Type B pancreatic cell (in vitro differentiated cells): ENCODE results near the gene TTLL12. TPM values are rescaled to one million over a fixed set of nuclear protein-coding genes. Genes with fewer than 3 reads are reported as not detected.

Experiments
- DNase-seq: peaks from one replicate; pipeline ENCODE4 v3.0.0; 2021; ENCODE audit warnings: mixed read lengths; ENCODE audit not compliant: unreplicated experiment; ENCODE audit errors: extremely low spot score
- H3K27ac Mint-ChIP-seq: 2 replicates; pipeline ENCODE4 v1.8.0; 2021; ENCODE audit warnings: mild to moderate bottlenecking, mixed read lengths
- H3K27me3 Mint-ChIP-seq: 2 replicates; pipeline ENCODE4 v1.8.0; 2021; ENCODE audit warnings: mixed read lengths
- H3K36me3 Mint-ChIP-seq: 2 replicates; pipeline ENCODE4 v1.8.0; 2021; ENCODE audit warnings: mixed read lengths
- H3K4me1 Mint-ChIP-seq: one replicate; pipeline ENCODE4 v1.8.0; 2021; ENCODE audit warnings: mixed read lengths; ENCODE audit not compliant: unreplicated experiment
- H3K4me3 Mint-ChIP-seq: 2 replicates; pipeline ENCODE4 v1.8.0; 2021; ENCODE audit warnings: mild to moderate bottlenecking, mixed read lengths
- H3K9me3 Mint-ChIP-seq: 2 replicates; pipeline ENCODE4 v1.8.0; 2021; ENCODE audit warnings: mixed read lengths
- CTCF ChIP-seq: fragments of 200-600 bp; sonication (generic); conservative IDR thresholded peaks from 2 replicates; pipeline ENCODE4 v1.5.0; 2021; ENCODE audit warnings: antibody characterized with exemption, mild to moderate bottlenecking
- total RNA-seq: library from RNA; stranded (reverse); gene quantifications from 2 replicates; pipeline ENCODE4 v1.2.1, GENCODE V29; 2021; ENCODE audit warnings: low replicate concordance

TTLL12 gene
- total RNA-seq, 1 donor from 2014 or later: 57.3 TPM

- peak overlapping the region; percentile 85 for H3K4me3 Mint-ChIP-seq
- DNase-seq: no peak
- H3K27ac Mint-ChIP-seq: peak overlapping the region; percentile 43
These were observed 1.1 kb downstream of the TTLL12 start for GRCh38 chr22:43185860-43186261.

GRCh38 chr22:43183496-43184277 lies 3.2 kb downstream of the TTLL12 start:
- Mint-ChIP-seq H3K4me3 (peak overlapping the region; percentile 81), H3K27me3 (no peaks in the 10 kb centered on the region), H3K4me1 (peaks cover 10% of the 10 kb centered on the region), H3K9me3 (no peaks in the 10 kb centered on the region), H3K27ac (peak overlapping the region; percentile 58), H3K36me3 (peaks cover 9% of the 10 kb centered on the region)
- TF ChIP-seq CTCF: no peak
- DNase-seq: no peak

More at GRCh38 chr22:43185860-43186261, 1.1 kb downstream of the TTLL12 start:
- no peaks in the 10 kb centered on the region for H3K27me3 Mint-ChIP-seq
- no peak for TF ChIP-seq CTCF
- peaks cover 7% of the 10 kb centered on the region for H3K36me3 Mint-ChIP-seq
- H3K4me1 Mint-ChIP-seq: peaks cover 16% of the 10 kb centered on the region
- no peaks in the 10 kb centered on the region for H3K9me3 Mint-ChIP-seq

- no peak overlapping the region for H3K27ac Mint-ChIP-seq
- H3K36me3 Mint-ChIP-seq: peaks cover 11% of the 10 kb centered on the region
- no peak for TF ChIP-seq CTCF
- DNase-seq: no peak
- no peak overlapping the region for H3K4me3 Mint-ChIP-seq
- H3K9me3 Mint-ChIP-seq: no peaks in the 10 kb centered on the region
- H3K27me3 Mint-ChIP-seq: no peaks in the 10 kb centered on the region
- H3K4me1 Mint-ChIP-seq: peaks cover 10% of the 10 kb centered on the region
These were observed 4.2 kb downstream of the TTLL12 start for GRCh38 chr22:43182726-43183125.

- Mint-ChIP-seq H3K4me3 (no peak overlapping the region), H3K27me3 (no peaks in the 10 kb centered on the region), H3K27ac (no peak overlapping the region), H3K9me3 (no peaks in the 10 kb centered on the region), H3K4me1 (peaks cover 10% of the 10 kb centered on the region), H3K36me3 (peaks cover 11% of the 10 kb centered on the region)
- DNase-seq: no peak
- TF ChIP-seq CTCF: no peak
These were observed 4.8 kb downstream of the TTLL12 start for GRCh38 chr22:43182118-43182517.

- Mint-ChIP-seq H3K36me3 (peaks cover 11% of the 10 kb centered on the region), H3K9me3 (no peaks in the 10 kb centered on the region), H3K27me3 (no peaks in the 10 kb centered on the region), H3K4me1 (peaks cover 10% of the 10 kb centered on the region), H3K27ac (no peak overlapping the region), H3K4me3 (peak overlapping the region; percentile 26)
- TF ChIP-seq CTCF: no peak
- no peak for DNase-seq
These were observed 5.4 kb downstream of the TTLL12 start for GRCh38 chr22:43181321-43182076.
